ENCODE data around the gene UMODL1.

GRCh38 chr21:42071146-42071737 is at the start of gene UMODL1:
- TF ChIP-seq GATA2 (IDR thresholded peaks at IDR 0.05; ENCODE audit: low read depth, low read length) (no peak), GATA3 (IDR thresholded peaks at IDR 0.05; ENCODE audit: low read depth, low read length) (no peak)

All from SH-SY5Y (cell line).